ENCODE results near the gene DIP2C. TPM values are rescaled to one million over a fixed set of nuclear protein-coding genes. Genes with fewer than 3 reads are reported as not detected.
"Not testable (repeated sequence)": the region's sequence is repeated elsewhere in the genome, so short reads cannot be mapped to it uniquely, and the experiment has no call there.

DIP2C gene
- total RNA-seq, 1 experiment from 2014 or later, result 5.0 TPM

GRCh38 chr10:663466-663751 is 26.1 kb downstream of the DIP2C start:
- no peak for DNase-seq
- Histone ChIP-seq H3K9me3 (replicated peaks) (no peaks in the 10 kb centered on the region), H3K27ac (no peak overlapping the region), H3K36me3 (no peaks in the 10 kb centered on the region), H3K4me3 (no peak overlapping the region), H3K27me3 (no peaks in the 10 kb centered on the region), H3K4me1 (no peaks in the 10 kb centered on the region)

GRCh38 chr10:662686-663465 is 26.6 kb downstream of the DIP2C start:
- DNase-seq, result no peak
- Histone ChIP-seq H3K4me1 (no peaks in the 10 kb centered on the region), H3K27ac (no peak overlapping the region), H3K4me3 (no peak overlapping the region), H3K36me3 (no peaks in the 10 kb centered on the region), H3K9me3 (replicated peaks) (no peaks in the 10 kb centered on the region), H3K27me3 (no peaks in the 10 kb centered on the region)

GRCh38 chr10:662223-662605 is 27.3 kb downstream of the DIP2C start:
- Histone ChIP-seq H3K36me3 (no peaks in the 10 kb centered on the region), H3K27ac (no peak overlapping the region), H3K4me3 (no peak overlapping the region), H3K27me3 (no peaks in the 10 kb centered on the region), H3K4me1 (no peaks in the 10 kb centered on the region), H3K9me3 (replicated peaks) (no peaks in the 10 kb centered on the region)
- no peak for DNase-seq

GRCh38 chr10:661597-662222 is 27.8 kb downstream of the DIP2C start:
- H3K4me3 ChIP-seq, result no peak overlapping the region
- no peaks in the 10 kb centered on the region for H3K27me3 ChIP-seq
- H3K4me1 ChIP-seq, result no peaks in the 10 kb centered on the region
- no peak for DNase-seq
- H3K36me3 ChIP-seq, result no peaks in the 10 kb centered on the region
- no peaks in the 10 kb centered on the region for H3K9me3 ChIP-seq (replicated peaks)
- no peak overlapping the region for H3K27ac ChIP-seq

- H3K4me3 ChIP-seq, result no peak overlapping the region
- no peak overlapping the region for H3K27ac ChIP-seq
- no peak for DNase-seq
- no peaks in the 10 kb centered on the region for H3K4me1 ChIP-seq
- H3K9me3 ChIP-seq (replicated peaks), result no peaks in the 10 kb centered on the region
- no peaks in the 10 kb centered on the region for H3K36me3 ChIP-seq
- H3K27me3 ChIP-seq, result no peaks in the 10 kb centered on the region
Observed at GRCh38 chr10:660970-661596, 28.4 kb downstream of the DIP2C start.

- no peak for DNase-seq
- Histone ChIP-seq H3K36me3 (no peaks in the 10 kb centered on the region), H3K4me1 (no peaks in the 10 kb centered on the region), H3K27me3 (no peaks in the 10 kb centered on the region), H3K4me3 (no peak overlapping the region), H3K27ac (no peak overlapping the region), H3K9me3 (replicated peaks) (no peaks in the 10 kb centered on the region)
Observed at GRCh38 chr10:660413-660969, 29.0 kb downstream of the DIP2C start.

GRCh38 chr10:659688-660141 is 29.8 kb downstream of the DIP2C start:
- no peaks in the 10 kb centered on the region for H3K36me3 ChIP-seq

GRCh38 chr10:657816-658350 is 31.6 kb downstream of the DIP2C start:
- H3K36me3 ChIP-seq; H3K27ac ChIP-seq; DNase-seq; H3K4me3 ChIP-seq; H3K4me1 ChIP-seq; H3K27me3 ChIP-seq; H3K9me3 ChIP-seq (replicated peaks): not testable (repeated sequence)

More at GRCh38 chr10:659688-660141, 29.8 kb downstream of the DIP2C start:
- no peaks in the 10 kb centered on the region for H3K9me3 ChIP-seq (replicated peaks)
- no peak overlapping the region for H3K27ac ChIP-seq
- no peak overlapping the region for H3K4me3 ChIP-seq
- no peaks in the 10 kb centered on the region for H3K27me3 ChIP-seq
- no peaks in the 10 kb centered on the region for H3K4me1 ChIP-seq
- no peak for DNase-seq

- DNase-seq, result no peak
- H3K4me1 ChIP-seq, result no peaks in the 10 kb centered on the region
- no peak overlapping the region for H3K27ac ChIP-seq
- H3K27me3 ChIP-seq, result no peaks in the 10 kb centered on the region
- no peaks in the 10 kb centered on the region for H3K9me3 ChIP-seq (replicated peaks)
- H3K4me3 ChIP-seq, result no peak overlapping the region
- H3K36me3 ChIP-seq, result no peaks in the 10 kb centered on the region
Observed at GRCh38 chr10:656883-657282, 32.6 kb downstream of the DIP2C start.

GRCh38 chr10:655184-655583 is 34.3 kb downstream of the DIP2C start:
- Histone ChIP-seq H3K9me3 (replicated peaks) (no peaks in the 10 kb centered on the region), H3K4me1 (no peaks in the 10 kb centered on the region), H3K27me3 (no peaks in the 10 kb centered on the region), H3K27ac (no peak overlapping the region), H3K4me3 (no peak overlapping the region), H3K36me3 (no peaks in the 10 kb centered on the region)
- DNase-seq, result no peak

GRCh38 chr10:654647-654996 is 34.8 kb downstream of the DIP2C start:
- Histone ChIP-seq H3K27ac (no peak overlapping the region), H3K4me3 (no peak overlapping the region), H3K27me3 (no peaks in the 10 kb centered on the region), H3K4me1 (no peaks in the 10 kb centered on the region), H3K9me3 (replicated peaks) (no peaks in the 10 kb centered on the region), H3K36me3 (no peaks in the 10 kb centered on the region)
- DNase-seq, result no peak

GRCh38 chr10:653991-654646 is 35.3 kb downstream of the DIP2C start:
- DNase-seq, result no peak
- Histone ChIP-seq H3K4me1 (no peaks in the 10 kb centered on the region), H3K27me3 (no peaks in the 10 kb centered on the region), H3K27ac (no peak overlapping the region), H3K9me3 (replicated peaks) (no peaks in the 10 kb centered on the region), H3K36me3 (no peaks in the 10 kb centered on the region), H3K4me3 (no peak overlapping the region)

GRCh38 chr10:652832-653459 is 36.5 kb downstream of the DIP2C start:
- DNase-seq; H3K4me1 ChIP-seq; H3K36me3 ChIP-seq; H3K4me3 ChIP-seq; H3K27ac ChIP-seq; H3K9me3 ChIP-seq (replicated peaks); H3K27me3 ChIP-seq: not testable (repeated sequence)

- no peaks in the 10 kb centered on the region for H3K4me1 ChIP-seq
- H3K27ac ChIP-seq, result no peak overlapping the region
- no peaks in the 10 kb centered on the region for H3K9me3 ChIP-seq (replicated peaks)
- H3K27me3 ChIP-seq, result no peaks in the 10 kb centered on the region
- no peak for DNase-seq
- H3K4me3 ChIP-seq, result no peak overlapping the region
- no peaks in the 10 kb centered on the region for H3K36me3 ChIP-seq
Observed at GRCh38 chr10:652233-652632, 37.2 kb downstream of the DIP2C start.

Data from SJCRH30 (cell line).